HG03565 (cell line): Measurements from ENCODE around the gene SRPK3.
A peak's percentile ranks its signal among the peaks of the same experiment; 100 is the strongest.

Experiments
- ATAC-seq: cut with Tn5 transposase; IDR thresholded peaks from one replicate; pipeline ENCODE4 v1.9.1; 2021; ENCODE audit warnings: mild to moderate bottlenecking, moderate library complexity; ENCODE audit not compliant: unreplicated experiment

The SRPK3 gene

DNA sequence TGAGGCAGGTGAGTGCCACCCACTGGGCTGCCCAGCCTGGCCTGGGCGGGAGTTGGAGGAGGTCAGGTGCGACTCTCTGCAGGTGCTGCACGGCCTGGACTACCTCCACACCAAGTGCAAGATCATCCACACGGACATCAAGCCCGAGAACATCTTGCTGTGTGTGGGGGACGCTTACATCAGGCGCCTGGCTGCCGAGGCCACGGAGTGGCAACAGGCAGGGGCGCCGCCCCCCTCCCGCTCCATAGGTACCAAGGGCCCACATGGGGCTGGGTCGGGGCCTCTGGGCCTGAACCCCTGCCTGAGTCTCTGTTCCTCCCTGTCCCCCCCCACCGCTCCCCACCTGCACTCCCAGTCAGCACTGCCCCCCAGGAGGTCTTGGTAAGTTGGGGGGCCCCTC lies 2.0 kb downstream of the SRPK3 start:
- no peak for ATAC-seq

DNA sequence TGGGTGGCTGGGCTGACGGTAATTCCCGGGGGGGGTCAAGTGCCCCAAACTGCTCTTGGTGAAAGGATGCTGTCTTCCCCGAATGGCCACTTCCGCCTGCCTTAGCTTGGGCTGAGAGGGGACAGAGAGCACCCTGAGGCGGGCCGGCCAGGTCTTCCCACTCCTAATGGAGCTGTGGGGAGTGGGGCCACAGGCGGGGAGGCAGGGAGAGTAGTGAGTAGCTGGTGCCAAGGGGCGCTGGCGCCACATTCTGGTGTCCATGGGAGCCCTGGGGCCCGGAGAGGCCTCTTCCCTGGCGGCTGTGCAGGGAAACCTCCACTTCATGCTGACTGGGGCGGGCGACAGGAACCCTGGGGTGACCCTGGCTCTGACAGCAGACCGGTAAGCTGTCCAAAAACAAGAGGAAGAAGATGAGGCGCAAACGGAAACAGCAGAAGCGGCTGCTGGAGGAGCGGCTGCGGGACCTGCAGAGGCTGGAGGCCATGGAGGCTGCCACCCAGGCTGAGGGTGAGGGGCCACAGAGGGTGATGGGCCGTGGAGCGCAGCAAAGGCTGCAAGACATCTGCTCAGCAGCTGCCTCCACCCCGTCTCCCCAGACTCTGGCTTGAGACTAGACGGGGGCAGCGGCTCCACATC lies 2.7 kb downstream of the SRPK3 start:
- no peak for ATAC-seq

DNA sequence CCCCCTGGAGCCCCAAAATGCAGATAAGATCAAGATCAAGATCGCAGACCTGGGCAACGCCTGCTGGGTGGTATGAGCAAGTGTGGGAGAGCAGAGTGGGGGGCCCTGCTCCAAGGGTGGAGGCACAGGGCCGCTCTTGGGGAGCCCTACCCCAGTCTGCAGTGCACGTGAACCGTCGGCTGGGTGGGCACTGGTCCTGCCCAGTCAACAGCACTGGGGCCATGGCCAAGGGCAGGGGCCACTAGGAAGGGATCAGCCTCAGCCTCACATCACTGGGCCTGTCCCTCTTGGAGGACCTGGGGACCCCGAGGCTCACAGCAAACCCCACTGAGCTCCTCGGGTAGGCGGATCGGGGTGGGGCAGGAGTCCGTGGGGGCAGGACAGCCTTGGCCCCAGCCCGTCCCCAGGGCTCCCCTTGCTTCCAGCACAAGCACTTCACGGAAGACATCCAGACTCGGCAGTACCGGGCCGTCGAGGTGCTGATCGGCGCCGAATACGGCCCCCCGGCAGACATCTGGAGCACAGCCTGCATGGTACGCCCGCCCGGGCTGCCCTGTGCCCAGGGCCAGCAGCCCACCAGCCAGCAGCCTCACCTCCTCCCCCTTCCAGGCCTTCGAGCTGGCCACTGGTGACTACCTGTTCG lies 3.6 kb downstream of the SRPK3 start:
- ATAC-seq: no peak

DNA sequence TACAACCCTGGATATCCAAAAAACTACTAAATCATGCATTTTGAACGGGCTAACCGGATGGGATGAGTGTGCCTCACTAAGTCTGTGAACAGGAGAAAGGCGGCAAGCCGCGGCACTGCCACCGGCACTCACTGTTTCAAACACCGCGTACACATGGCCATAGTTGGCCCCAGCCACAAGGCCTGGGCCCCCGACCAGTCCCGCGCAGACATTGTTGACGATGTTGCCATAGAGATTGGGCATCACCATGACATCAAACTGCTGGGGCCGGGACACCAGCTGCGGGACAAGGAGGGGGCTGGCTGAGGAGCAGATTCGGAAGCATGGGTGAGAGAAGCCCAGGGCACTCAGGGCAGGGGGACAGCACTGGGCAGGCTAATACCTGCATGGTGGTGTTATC lies 5.8 kb downstream of the SRPK3 start:
- ATAC-seq: no peak

DNA sequence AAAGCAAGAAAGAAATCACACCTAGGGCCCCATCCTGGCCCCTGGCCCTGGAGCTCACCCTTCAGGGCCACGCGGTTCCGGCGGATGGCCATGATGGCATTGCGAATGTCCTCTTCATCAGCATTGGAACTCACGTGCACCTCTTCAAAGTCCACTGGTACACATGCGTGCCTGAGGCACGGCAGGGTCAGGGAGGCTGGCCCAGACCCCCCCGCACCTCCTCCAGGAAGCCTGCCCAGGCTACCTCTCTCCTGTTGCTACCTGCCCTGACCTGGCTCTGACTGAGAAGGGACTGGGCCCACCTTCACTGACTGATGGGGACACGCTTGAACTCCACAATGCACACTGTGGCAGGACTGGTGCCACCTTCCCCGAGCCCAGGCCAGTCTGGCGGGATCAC lies 8.8 kb downstream of the SRPK3 start:
- no peak for ATAC-seq

DNA sequence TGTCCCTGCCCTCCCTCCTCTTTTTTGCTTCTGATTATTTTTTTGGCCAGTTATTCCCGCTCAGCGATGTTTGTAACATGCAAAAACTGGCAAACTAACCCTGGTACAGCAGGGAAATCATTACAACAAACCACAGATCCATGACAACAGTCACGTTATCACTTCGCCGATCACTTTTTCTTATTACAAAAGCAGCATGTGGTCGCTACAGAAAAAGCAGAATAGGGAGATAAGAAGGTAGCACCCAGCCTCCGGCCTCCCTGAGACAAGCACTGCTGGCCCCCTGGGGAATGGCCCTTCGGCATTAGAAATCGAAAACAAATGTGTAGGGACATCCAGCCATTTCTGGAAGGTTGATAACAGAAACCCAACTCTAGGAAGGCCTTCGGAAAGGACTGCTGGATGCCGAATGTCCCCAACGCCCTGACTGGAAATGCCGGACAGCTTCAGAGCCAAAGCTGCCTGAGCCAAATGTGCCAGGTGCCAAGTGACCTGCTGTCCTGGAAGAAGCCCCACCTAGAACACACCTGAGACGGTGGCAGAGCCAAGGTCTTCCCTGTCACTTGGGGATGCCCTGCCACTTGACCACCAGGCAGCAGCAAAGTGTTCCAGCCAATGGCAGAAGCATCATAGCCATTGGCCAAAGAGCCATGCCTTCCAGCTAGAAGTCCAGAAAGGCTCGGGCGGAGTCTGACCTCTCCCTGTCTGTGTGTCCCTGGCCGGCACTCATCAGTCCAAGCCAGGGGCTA lies 10.4 kb downstream of the SRPK3 start:
- ATAC-seq: no peak

DNA sequence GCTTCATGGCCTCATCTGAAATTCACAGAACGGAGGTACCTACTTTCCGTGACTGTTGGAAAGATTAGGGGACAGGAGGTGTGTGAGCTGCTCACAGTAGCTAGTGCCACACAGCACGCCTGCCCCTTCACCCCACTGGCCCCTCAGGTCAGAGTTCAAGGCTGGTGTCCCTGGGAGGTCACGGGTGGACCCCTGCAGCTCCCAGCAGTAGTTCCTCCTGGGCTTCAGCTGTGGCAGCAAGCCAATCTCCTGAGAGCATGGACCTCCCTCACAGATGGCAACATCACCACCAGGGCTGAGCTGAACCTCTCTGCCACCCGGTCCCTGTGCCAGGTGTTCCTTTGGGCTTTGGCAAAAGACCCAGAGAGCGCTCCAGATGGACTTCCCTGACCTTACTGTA lies 11.5 kb downstream of the SRPK3 start:
- no peak for ATAC-seq

DNA sequence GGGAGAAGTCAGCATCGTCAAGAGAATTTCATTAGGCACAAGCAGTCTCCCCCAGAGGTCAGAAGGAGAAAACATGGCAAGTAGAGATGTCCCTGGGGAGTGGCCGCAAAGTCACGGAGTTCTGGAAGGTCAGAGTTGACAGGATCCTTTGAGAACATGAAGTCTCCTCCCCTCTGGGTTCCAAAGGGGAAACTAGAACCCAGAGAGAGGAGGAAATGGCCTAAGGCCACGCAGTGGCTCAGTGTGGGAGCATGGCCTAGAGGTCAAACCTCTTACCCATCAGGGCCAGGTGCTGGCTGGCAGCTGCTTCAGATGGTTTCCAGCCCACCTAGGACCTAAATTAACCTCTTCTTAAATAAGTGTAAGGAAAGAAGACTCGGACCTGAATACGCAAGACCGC lies 12.4 kb downstream of the SRPK3 start:
- ATAC-seq: no peak

DNA sequence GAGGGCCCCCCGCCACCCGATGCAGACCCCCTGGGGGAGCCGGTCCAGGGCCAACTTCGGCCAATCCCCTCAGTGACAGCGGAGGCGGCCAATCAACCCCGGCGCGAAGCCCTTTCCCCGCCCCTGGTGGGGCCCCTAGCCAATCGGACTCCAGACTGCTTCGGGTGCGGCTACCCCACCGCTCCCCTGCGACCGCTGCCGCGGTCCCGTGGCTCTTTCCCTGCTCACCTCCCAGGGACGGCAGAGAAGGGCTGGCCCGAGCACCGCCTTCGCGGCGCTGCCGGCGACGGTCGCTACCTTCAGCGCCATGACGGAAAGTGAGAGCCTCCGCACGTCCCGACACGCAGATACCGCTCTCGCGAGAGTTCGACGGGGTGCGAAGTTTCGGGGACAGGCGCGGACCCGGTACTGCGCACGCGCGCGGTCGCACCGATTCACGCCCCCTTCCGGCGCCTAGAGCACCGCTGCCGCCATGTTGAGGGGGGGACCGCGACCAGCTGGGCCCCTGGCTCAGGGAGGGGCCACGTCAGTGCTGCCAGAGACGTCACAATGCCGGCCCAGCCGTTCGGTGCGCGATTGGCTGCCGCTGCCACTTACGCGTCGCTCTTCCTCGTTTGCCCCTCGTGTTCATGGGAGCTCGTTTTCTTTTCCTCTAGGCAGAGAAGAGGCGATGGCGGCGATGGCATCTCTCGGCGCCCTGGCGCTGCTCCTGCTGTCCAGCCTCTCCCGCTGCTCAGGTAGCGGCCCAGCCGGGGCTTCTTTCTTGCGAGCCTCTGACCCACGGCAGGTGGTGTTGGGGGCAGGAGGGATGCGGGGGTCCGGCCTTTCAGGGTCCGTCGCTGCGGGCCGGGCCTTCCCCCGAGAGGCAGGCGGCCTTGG lies 13.4 kb downstream of the SRPK3 start, which contains the start of the genes IDH3G and SSR4:
TSS of gene IDH3G (minus strand) at position 358 of the 879 bp plus-strand sequence. CDS start at position 309, 49 bp downstream.
TSS of gene SSR4 (plus strand) at position 651 of the 879 bp plus-strand sequence. CDS start at position 671, 20 bp downstream.
- ATAC-seq: peak; percentile 86

DNA sequence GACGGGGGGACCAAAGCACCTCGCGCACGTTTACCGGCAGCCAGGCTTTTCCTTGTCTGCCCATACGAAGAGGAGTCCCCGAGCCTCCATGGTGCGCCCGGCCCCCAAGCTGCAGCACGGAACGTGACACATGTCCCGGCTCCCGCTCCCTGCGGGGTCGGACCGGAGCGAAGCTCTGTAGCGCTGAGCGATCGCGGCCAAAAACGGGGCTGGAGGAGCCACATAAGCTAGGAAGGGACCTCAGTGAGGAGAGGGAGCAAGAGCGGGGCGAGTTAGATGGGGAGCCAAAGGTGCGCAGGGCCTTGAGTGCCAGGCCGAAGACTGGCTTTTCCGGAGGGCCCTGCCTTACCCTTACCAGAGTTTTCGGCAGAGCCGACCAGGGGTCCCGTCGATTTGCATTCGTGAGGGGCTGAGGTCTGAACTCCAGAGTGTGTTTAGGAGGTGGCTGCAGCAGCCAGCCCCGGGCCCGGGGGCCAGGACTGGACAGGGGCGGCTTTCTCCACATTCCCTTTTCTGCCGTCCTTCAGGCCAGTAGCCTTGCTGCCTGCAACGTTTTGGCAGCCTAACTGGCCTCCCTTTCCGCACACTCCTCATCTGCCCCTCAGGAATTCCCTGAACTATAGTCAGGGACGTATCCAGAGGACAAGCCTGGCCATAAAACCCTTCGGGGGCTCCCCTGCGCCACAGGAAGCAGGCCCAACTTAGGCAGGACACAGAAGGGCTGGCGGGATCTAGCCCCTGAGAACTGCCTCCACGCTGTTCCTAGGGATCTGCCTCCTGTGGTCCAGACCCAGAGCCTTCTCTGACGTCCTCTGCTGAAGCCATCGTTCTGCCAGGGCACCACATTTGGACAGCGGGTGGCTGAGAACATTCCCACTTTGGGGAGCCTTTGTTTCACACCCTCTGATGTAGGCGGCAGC lies 14.3 kb downstream of the SRPK3 start:
- no peak for ATAC-seq

DNA sequence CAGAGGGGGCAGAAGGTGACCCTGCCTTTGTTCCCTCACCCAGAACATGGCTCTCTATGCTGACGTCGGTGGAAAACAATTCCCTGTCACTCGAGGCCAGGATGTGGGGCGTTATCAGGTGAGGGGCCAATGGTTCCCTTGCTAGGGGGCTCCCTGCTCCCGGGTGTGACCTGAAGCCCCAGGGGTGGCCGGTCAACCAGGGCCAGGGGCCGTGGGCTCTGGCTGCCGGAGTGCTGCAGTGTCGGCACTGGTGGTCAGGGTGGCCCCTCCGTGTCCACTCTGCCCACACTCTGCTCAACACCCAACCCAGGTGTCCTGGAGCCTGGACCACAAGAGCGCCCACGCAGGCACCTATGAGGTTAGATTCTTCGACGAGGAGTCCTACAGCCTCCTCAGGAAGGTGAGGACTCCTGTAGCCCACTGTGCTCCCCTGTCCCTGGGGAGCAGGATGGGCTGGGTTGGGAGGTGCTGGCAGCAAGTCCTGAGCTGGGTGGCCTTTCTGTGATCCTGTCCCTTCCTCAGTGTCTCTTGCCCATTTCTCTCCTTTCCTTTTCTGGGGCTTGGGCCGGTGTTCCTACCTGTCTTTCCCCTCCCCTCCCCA lies 16.7 kb downstream of the SRPK3 start:
- ATAC-seq: no peak

DNA sequence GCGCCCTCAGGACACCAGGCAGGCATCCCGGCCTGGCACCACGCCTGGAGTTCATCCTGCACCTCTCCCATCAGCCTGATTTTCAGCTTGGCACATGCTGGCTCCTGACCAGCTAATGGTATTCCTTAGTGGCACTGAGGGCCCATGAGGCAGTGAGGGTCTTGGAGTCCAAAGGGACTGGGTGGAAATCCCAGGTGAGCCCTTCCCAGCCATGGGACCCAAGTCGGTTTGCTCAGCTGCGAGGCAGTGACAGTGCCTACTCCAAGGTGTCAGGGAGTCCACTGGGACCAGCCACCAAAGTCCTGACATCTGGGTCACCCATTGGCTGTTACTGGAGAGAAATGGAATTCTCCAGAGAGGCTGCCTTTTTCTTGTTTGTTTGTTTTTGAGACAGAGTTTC lies 18.5 kb downstream of the SRPK3 start:
- no peak for ATAC-seq

DNA sequence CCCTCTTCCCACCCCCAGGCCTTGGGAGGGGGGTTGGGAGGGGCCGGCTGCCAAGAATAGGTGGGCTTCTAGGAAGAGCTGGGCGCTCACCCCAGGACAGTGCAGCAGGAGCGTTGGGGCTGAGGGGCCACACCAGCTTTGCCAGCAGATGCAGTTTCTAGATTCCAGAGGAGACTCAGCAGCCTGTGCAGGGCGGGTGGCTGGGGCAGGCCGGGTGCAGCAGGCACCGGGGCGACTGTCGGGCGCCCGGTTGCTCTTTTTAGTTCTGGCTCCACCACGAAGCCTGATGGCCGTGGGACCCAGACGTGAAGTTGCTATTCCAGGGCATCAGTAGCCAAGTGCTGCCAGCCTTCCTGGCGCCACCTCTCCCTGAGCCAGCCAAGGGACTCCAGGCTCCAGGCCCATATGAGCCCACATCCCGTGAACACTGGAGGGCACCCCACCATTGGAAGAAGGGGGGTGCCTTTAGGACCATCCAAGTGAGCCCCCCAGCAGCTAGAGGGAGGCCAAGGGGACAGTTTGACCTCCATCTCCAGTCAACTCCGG lies 19.4 kb downstream of the SRPK3 start:
- ATAC-seq: no peak

DNA sequence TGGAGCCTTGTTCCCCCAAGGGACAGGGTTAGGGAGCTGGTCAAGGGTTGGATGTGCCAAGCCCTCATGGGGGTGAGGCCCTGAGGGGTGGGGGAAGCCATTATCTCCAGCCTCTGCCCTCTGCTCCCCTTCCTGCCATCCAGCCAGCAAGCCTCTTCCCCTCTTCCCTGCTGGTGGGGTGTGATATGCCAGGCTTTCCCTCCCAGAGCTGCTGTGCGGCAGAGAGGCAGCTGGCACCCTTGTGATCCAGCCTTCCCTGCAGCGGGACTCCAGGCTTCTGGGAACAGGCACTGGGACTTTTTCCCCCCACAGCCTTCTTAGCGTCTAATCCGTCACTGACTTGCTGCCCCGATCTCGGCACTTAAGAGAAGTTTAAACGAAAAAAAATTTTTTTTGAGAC lies 19.9 kb downstream of the SRPK3 start:
- ATAC-seq: no peak

DNA sequence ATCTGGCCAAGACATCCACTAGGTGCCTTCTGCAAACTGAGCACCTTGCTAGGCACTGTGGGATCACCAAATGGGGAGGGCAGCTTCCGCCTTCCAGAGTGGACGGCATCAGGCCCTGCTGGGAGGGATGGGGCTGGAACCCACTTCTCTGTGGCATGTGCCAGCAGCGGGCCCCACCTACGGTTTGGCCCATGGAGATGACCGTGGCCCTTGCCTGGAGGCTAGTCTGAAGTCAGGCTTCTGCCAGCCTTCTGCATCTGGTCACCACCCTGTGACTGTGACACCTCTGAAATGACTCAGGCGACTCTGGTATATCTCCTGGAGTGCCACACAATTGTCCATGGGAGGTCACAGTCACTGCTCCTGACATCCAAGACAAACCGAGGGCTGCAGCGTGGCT lies 20.8 kb downstream of the SRPK3 start:
- no peak for ATAC-seq

DNA sequence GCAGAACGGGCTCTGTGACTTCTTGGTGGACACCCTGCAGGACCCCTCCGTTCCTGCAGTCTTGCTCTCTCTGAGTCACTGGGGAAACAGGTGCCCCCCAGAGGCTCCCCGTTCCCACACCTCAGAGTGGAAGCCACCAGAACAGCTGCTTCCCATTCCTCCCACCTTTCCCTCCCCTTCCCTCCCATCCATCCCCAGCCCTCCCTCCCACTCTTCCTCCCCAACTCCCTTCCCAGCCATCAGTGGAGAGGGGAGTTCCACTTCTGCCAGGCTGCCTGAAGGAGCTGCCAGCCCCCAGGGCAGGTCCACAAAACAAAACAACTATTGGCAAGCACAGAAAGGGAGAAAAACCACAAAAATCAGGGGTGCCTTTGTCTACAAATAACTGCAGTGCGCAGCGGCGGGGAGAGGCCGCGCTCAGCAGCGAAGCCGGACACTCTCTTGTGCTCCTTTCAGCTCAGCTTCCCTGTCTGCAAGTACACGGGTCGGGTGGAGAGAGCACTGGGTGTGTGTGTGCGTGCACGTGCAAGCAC lies 21.7 kb downstream of the SRPK3 start:
- no peak for ATAC-seq

DNA sequence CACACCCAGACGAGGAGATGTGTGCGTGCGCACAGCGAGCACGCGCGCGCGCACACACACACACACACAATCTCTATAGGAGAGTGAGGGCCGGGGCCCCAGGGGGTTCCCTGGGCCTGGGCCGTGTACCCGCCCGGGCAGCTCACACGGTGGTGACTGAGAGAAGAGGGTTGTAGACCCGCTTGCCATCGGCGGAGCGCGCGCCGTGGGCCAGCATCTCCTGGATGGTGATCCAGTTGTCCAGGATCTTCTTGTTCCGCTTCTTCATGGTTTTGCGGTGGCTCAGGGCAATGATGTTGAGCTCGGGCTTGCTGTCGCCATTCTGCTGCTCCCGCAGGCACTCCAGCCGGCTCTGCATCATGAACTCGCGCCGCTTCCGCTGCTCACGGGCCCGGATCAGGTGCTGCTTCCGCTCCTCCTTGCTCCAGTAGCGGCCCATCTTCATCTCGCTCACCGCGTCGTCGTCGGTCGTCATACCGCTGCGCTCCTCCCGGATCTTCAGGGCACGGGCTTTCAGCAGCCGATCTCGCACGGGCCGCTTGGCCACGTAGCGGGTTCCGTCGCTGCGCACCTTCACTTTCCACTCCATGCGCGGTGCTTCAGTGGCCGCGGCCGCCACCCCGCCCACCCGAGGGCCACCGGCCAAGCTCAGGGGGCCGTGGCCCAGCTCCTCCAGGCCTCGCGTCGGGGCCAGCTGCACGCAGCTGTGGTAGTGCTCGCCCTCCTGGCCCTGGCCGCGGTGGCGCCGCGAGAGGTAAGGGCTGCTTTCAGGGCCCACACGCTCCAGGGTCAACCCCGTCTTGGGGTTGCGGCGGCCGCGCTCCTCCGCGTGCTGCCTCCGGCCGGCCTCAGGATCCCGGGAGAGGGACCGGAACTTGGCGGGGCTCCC lies 22.6 kb downstream of the SRPK3 start:
- no peak for ATAC-seq

DNA sequence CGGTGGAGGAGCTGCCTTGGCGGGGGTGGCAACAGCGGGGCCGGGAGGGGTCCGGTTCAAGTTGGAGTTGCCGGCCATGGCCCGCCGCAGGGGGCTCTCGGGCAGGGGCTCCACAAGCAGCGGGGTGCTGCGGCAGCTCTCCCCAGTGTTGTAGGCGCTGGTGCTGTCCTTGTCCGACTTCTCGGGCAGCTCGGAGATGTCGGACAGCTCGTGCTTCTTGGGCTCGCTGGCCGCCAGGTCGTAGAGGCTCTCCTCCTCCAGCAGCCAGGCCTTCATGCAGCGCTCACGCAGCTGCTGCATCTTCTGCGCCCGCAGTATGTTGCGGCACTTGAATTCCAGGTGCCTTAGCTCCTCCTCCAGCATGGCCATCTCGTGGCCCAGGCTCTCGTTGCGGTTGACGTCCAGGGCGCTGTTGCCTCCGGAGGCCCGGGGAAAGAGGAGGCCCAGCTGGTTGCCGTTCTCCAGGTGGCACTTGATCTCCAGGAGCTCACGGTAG lies 23.3 kb downstream of the SRPK3 start:
- no peak for ATAC-seq
